GM13976 (cell line): ENCODE data around the gene ELL.

Experiments used
- DNase-seq: peaks from one replicate; pipeline ENCODE4 v3.0.0; 2012; ENCODE audit warnings: low spot score
- CTCF ChIP-seq: IDR thresholded peaks from 2 replicates; pipeline ENCODE4 v1.5.1; 2012; ENCODE audit warnings: borderline replicate concordance, mild to moderate bottlenecking; ENCODE audit not compliant: insufficient read depth; ENCODE audit errors: extremely low read depth, missing control alignments, control extremely low read depth
- in situ Hi-C: fragments of 300-500 bp; cut with MboI; formaldehyde crosslinking; loops from one replicate; pipeline ENCODE4 v1.12.0; 2022; ENCODE audit warnings: low sequenced_read_pairs, mixed read lengths, inconsistent platforms; ENCODE audit not compliant: unreplicated experiment

The ELL gene

GRCh38 chr19:18513868-18514267, 8.0 kb downstream of the ELL start:
- in situ Hi-C loops: no loop called here
- no peak for DNase-seq
- no peak for TF ChIP-seq CTCF

GRCh38 chr19:18510216-18510615, 11.7 kb downstream of the ELL start:
- in situ Hi-C loops: no loop called here
- TF ChIP-seq CTCF: no peak
- DNase-seq: no peak

DNA sequence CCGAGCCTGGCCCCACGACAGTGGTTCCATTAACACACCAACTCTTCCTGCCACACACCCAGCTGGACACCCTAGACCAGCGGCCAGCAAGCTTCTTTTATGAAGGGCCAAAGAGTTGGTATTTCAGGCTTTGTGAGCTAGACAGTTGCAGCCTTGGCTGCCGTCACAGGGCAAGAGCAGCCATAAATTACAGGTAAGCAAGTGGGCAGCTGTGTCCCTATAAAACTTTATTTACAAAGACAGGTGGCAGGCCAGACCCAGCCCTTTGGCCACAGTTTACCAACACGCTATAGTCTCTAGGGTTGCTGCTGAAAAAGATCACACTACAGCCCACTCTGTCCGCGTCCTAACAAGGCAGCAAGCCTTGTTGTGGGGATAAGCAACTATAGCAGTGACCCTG, 13.3 kb downstream of the ELL start:
- in situ Hi-C loops: no loop called here
- TF ChIP-seq CTCF: no peak
- DNase-seq: no peak

DNA sequence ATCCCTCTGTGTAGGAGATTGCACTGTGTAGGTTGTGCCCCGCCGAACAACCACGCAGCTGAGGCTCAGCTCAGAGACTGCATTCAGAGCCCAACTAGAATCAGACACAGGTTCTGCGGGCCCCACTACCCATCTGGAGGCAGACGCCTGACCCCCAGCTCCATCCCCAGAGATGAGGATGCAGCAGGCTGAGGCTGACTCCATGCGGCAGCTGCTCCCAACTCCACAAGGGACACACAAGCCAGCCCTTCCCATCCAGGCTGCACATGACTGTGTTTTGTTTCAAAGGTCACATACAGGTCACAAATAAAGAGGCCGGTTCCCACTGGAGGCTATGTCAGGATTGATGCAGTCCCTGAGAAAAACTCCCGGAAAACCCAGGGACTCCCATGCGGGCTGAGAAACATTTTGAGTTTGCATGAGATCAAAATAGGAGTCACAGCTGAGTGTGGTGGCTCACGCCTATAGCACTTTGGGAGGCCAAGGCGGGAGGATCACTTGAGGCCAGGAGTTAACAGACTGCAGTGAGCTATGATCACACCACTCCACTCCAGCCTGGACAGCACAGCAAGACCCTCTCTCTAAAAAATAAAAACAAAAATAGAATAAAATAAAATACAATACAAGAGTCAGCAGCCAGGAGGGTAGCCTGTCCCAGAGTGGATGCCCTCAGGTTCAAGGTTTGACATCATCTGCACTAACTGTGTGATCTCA, 14.0 kb downstream of the ELL start:
- no peak for TF ChIP-seq CTCF
- in situ Hi-C loops: no loop called here
- no peak for DNase-seq

GRCh38 chr19:18507021-18507726, 14.7 kb downstream of the ELL start:
- TF ChIP-seq CTCF: no peak
- in situ Hi-C loops: no loop called here
- no peak for DNase-seq

DNA sequence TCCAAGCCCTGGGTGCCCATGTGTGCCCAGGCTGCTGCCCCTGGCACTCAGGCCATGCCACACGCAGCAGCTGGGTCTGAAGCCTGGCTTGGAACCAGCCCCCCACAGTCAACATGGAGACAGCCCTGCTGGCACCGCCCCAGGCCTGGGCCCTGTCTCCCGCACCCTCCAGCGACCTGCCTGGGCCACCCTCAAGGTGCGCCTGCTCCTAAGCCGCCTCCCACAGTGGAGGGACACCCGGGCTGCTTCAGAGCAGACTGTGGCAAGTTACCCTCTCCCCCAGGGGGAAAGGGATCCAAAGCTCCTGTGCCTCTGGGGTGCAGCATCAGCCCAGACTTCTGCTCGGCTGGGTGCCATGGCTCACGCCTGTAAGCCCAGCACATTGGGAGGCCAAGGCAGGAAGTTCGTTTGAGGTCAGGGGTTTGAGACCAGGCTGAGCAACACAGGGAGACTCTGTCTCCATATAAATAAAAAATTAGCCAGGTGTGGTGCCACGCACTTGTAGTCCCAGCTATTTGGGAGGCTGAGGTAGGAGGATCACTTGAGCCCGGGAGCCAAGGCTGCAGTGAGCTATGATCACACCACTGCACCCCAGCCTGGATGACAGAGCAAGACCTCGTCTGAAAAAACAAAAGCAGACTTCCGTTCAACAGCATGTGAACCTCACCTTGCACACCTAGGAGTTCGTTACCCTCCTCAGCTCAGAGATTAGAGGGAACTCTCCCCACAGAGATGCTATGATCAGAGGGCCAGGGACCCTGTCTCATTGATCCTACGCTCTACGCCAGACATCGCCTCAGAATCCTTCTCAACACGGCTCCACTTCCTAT, 15.6 kb downstream of the ELL start:
- no peak for DNase-seq
- in situ Hi-C loops: no loop called here
- no peak for TF ChIP-seq CTCF
